HEK293 (cell line): ENCODE measurements around the gene STIM1.

Source experiments
- CTCF ChIA-PET: fragments of 350-600 bp; formaldehyde crosslinking; extraction: SDS; loops from one replicate; lab custom pipeline; 2021; ENCODE audit warnings: antibody characterized with exemption; lab: Yijun Ruan, JAX
- POLR2A ChIA-PET: fragments of 300-600 bp; formaldehyde crosslinking; extraction: SDS; loops from one replicate; lab custom pipeline; 2020; ENCODE audit warnings: antibody characterized with exemption, inconsistent platforms; lab: Yijun Ruan, JAX
- H3K27ac ChIP-seq: fragments of 200-500 bp; sonication (Bioruptor generic); 2 replicates; pipeline ENCODE4 v1.5.1; 2014; ENCODE audit warnings: low read depth, low read length, control low read depth, inconsistent platforms; ENCODE audit errors: extremely low read depth
- H3K36me3 ChIP-seq, 2 experiments: fragments of 200-500 bp in 1 of 2; sonication (Bioruptor generic) in 1 of 2; 1 replicate in 1 of 2; 2 replicates in 1 of 2; pipeline ENCODE4 v1.5.1; 2014 to 2017; ENCODE audit warnings: inconsistent platforms in 2 of 2, low read length in 2 of 2; ENCODE audit not compliant: control insufficient read depth in 2 of 2, insufficient read depth in 1 of 2
- H3K4me1 ChIP-seq: fragments of 200-500 bp; sonication (Bioruptor generic); 2 replicates; pipeline ENCODE4 v1.5.1; 2014; ENCODE audit warnings: mild to moderate bottlenecking, low read length, inconsistent platforms; ENCODE audit not compliant: control insufficient read depth, insufficient read depth
- H3K4me3 ChIP-seq: 2 replicates; pipeline ENCODE4 v1.5.1; 2011; ENCODE audit warnings: low read depth, mild to moderate bottlenecking, control low read depth, low read length, moderate library complexity
- H3K9me3 ChIP-seq: fragments of 200-500 bp; sonication (Bioruptor generic); 2 replicates; pipeline ENCODE4 v1.5.1; 2014; ENCODE audit warnings: low read depth, low read length, inconsistent platforms; ENCODE audit not compliant: control insufficient read depth, insufficient read depth
- ATF2 ChIP-seq: fragments of 450-650 bp; formaldehyde crosslinking; IDR thresholded peaks from 2 replicates; pipeline ENCODE4 v1.5.1; 2016; ENCODE audit warnings: missing biosample characterization, missing genetic modification characterization, low read depth
- MYNN ChIP-seq: fragments of 450-650 bp; formaldehyde crosslinking; IDR thresholded peaks from 2 replicates; pipeline ENCODE4 v1.5.1; 2016; ENCODE audit warnings: missing biosample characterization, missing genetic modification characterization, borderline replicate concordance
- OVOL3 ChIP-seq: fragments of 450-650 bp; formaldehyde crosslinking; IDR thresholded peaks from 2 replicates; pipeline ENCODE4 v1.5.1; 2016; ENCODE audit warnings: missing biosample characterization, missing genetic modification characterization
- ZBTB21 ChIP-seq: fragments of 450-650 bp; formaldehyde crosslinking; IDR thresholded peaks from 2 replicates; pipeline ENCODE4 v1.5.1; 2017; ENCODE audit warnings: missing biosample characterization, missing genetic modification characterization
- ZBTB49 ChIP-seq: fragments of 450-650 bp; formaldehyde crosslinking; IDR thresholded peaks from 2 replicates; pipeline ENCODE4 v1.5.1; 2016; ENCODE audit warnings: missing biosample characterization, missing genetic modification characterization, low read depth
- ZBTB8A ChIP-seq: fragments of 450-650 bp; formaldehyde crosslinking; IDR thresholded peaks from 2 replicates; pipeline ENCODE4 v1.5.1; 2016; ENCODE audit warnings: missing biosample characterization, missing genetic modification characterization
- ZNF10 ChIP-seq: fragments of 450-650 bp; formaldehyde crosslinking; IDR thresholded peaks from 2 replicates; pipeline ENCODE4 v1.5.1; 2017; ENCODE audit warnings: missing biosample characterization, missing genetic modification characterization
- ZNF121 ChIP-seq: fragments of 450-650 bp; formaldehyde crosslinking; IDR thresholded peaks from 2 replicates; pipeline ENCODE4 v1.5.1; 2016; ENCODE audit warnings: missing biosample characterization, missing genetic modification characterization
- ZNF132 ChIP-seq: fragments of 450-650 bp; formaldehyde crosslinking; IDR thresholded peaks from 2 replicates; pipeline ENCODE4 v1.5.1; 2017; ENCODE audit warnings: missing biosample characterization, missing genetic modification characterization, borderline replicate concordance
- ZNF157 ChIP-seq: fragments of 450-650 bp; formaldehyde crosslinking; IDR thresholded peaks from 2 replicates; pipeline ENCODE4 v1.5.1; 2016; ENCODE audit warnings: missing biosample characterization, missing genetic modification characterization
- ZNF202 ChIP-seq: fragments of 450-650 bp; formaldehyde crosslinking; IDR thresholded peaks from 2 replicates; pipeline ENCODE4 v1.5.1; 2016; ENCODE audit warnings: missing biosample characterization, missing genetic modification characterization, borderline replicate concordance
- ZNF239 ChIP-seq: fragments of 450-650 bp; formaldehyde crosslinking; IDR thresholded peaks from 2 replicates; pipeline ENCODE4 v1.5.1; 2016; ENCODE audit warnings: missing biosample characterization, missing genetic modification characterization
- ZNF280D ChIP-seq: fragments of 450-650 bp; formaldehyde crosslinking; IDR thresholded peaks from 2 replicates; pipeline ENCODE4 v1.5.1; 2016; ENCODE audit warnings: missing biosample characterization, missing genetic modification characterization
- ZNF350 ChIP-seq: fragments of 450-650 bp; formaldehyde crosslinking; IDR thresholded peaks from 2 replicates; pipeline ENCODE4 v1.5.0; 2017; ENCODE audit warnings: missing biosample characterization, mild to moderate bottlenecking, missing genetic modification characterization
- ZNF521 ChIP-seq: fragments of 450-650 bp; formaldehyde crosslinking; IDR thresholded peaks from 2 replicates; pipeline ENCODE4 v1.5.1; 2017; ENCODE audit warnings: missing biosample characterization, mild to moderate bottlenecking, missing genetic modification characterization
- ZNF596 ChIP-seq: fragments of 450-650 bp; IDR thresholded peaks from 2 replicates; pipeline ENCODE4 v1.5.0; 2018; ENCODE audit warnings: missing biosample characterization, mild to moderate bottlenecking, missing genetic modification characterization, moderate library complexity
- ZNF707 ChIP-seq: fragments of 450-650 bp; formaldehyde crosslinking; IDR thresholded peaks from 2 replicates; pipeline ENCODE4 v1.5.1; 2016; ENCODE audit warnings: missing biosample characterization, missing genetic modification characterization
- ZNF785 ChIP-seq: fragments of 450-650 bp; formaldehyde crosslinking; IDR thresholded peaks from 2 replicates; pipeline ENCODE4 v1.5.1; 2016; ENCODE audit warnings: missing biosample characterization, missing genetic modification characterization
- ZNF791 ChIP-seq: fragments of 450-650 bp; formaldehyde crosslinking; IDR thresholded peaks from 2 replicates; pipeline ENCODE4 v1.5.1; 2016; ENCODE audit warnings: missing biosample characterization, missing genetic modification characterization
- ZNF792 ChIP-seq: fragments of 450-650 bp; formaldehyde crosslinking; IDR thresholded peaks from 2 replicates; pipeline ENCODE4 v1.5.1; 2016; ENCODE audit warnings: missing biosample characterization, missing genetic modification characterization
- TF ChIP-seq, protein P1 (sequence below): fragments of 450-650 bp; formaldehyde crosslinking; IDR thresholded peaks from 2 replicates; pipeline ENCODE4 v1.5.1; 2017; ENCODE audit warnings: missing biosample characterization, missing genetic modification characterization

STIM1 gene

DNA sequence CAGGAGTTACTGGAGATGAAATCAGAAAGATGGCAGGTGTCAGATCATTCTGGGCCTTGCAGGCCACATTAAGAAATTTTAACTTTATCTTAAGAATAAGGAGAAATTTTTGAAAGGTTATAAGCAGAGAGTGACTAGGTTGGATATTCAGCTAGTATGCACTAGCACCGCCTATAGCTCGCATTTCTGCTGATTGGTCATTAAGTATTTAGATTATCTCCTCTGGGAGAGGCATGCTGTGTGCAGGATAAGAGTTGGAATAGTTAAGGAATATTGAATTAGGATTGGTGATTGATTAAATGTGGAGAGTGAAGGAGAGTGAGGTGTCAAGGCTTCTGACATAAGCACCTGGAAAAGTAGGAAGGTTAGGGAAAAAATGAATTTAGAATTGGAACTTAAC, 100.6 kb downstream of the STIM1 start:
- no peak overlapping the region for H3K4me3 ChIP-seq
- H3K9me3 ChIP-seq = no peaks in the 10 kb centered on the region
- CTCF ChIA-PET = interaction anchor here (0.7 to 1.4 kb wide), 2 partner anchors 101 to 116 kb away, joined by 4 read pairs; partner anchors contain the start of gene STIM1
- TF ChIP-seq ZNF280D (tag by site-specific recombination) = no peak
- TF ChIP-seq, all 188 proteins: peak for 0
- Histone ChIP-seq H3K36me3 (no peaks in the 10 kb centered on the region), H3K4me1 (no peaks in the 10 kb centered on the region), H3K27ac (no peak overlapping the region)
- POLR2A ChIA-PET = no interaction called here

- Histone ChIP-seq H3K9me3 (no peaks in the 10 kb centered on the region), H3K27ac (no peak overlapping the region), H3K36me3 (no peaks in the 10 kb centered on the region), H3K4me3 (no peak overlapping the region), H3K4me1 (no peaks in the 10 kb centered on the region)
- CTCF ChIA-PET = interaction anchor here (2.2 kb wide), 1 partner anchor 101 kb away, joined by 6 read pairs; the partner anchor contains the start of gene STIM1
- TF ChIP-seq ZBTB8A (tag by site-specific recombination) = no peak
- TF ChIP-seq ZNF239 = no peak
- TF ChIP-seq ZNF132 (tag by site-specific recombination) = no peak
- TF ChIP-seq ZNF350 (tag by site-specific recombination) = no peak
- no peak for TF ChIP-seq ZNF521 (tag by site-specific recombination)
- POLR2A ChIA-PET = no interaction called here
These were observed 101.3 kb downstream of the STIM1 start for GRCh38 chr11:3956748-3957147.

GRCh38 chr11:3957437-3957836, 102.0 kb downstream of the STIM1 start:
- ChIA-PET POLR2A (no interaction called here), CTCF (interaction anchor here (2.2 kb wide), 1 partner anchor 102 kb away, joined by 6 read pairs; the partner anchor contains the start of gene STIM1)
- Histone ChIP-seq H3K36me3 (no peaks in the 10 kb centered on the region), H3K4me3 (no peak overlapping the region), H3K4me1 (no peaks in the 10 kb centered on the region), H3K9me3 (no peaks in the 10 kb centered on the region), H3K27ac (no peak overlapping the region)
- TF ChIP-seq ZBTB21 (no peak), ZNF707 (no peak), ATF2 (no peak)

- no peaks in the 10 kb centered on the region for H3K4me1 ChIP-seq
- H3K4me3 ChIP-seq = no peak overlapping the region
- no peak overlapping the region for H3K27ac ChIP-seq
- ChIA-PET POLR2A (interaction anchor here (0.5 kb wide), 1 partner anchor 8 kb away, joined by 4 read pairs; no protein-coding TSS in a partner anchor), CTCF (interaction anchor here (0.6 to 2.2 kb wide), 4 partner anchors 10 to 103 kb away, joined by 3 to 6 read pairs (median 4); partner anchors contain the start of gene STIM1)
- no peaks in the 10 kb centered on the region for H3K9me3 ChIP-seq
- no peaks in the 10 kb centered on the region for H3K36me3 ChIP-seq
- TF ChIP-seq ZNF202 (tag by site-specific recombination) (no peak), ZNF121 (tag by site-specific recombination) (no peak), ZNF792 (tag by site-specific recombination) (no peak), ZNF10 (tag by site-specific recombination) (no peak), ZBTB49 (tag by site-specific recombination) (no peak), ZNF785 (tag by site-specific recombination) (no peak), ZNF157 (tag by site-specific recombination) (no peak), ZNF791 (tag by site-specific recombination) (no peak), MYNN (tag by site-specific recombination) (no peak), OVOL3 (tag by site-specific recombination) (no peak), ZNF596 (tag by site-specific recombination) (no peak)
- TF ChIP-seq, protein P1, sequence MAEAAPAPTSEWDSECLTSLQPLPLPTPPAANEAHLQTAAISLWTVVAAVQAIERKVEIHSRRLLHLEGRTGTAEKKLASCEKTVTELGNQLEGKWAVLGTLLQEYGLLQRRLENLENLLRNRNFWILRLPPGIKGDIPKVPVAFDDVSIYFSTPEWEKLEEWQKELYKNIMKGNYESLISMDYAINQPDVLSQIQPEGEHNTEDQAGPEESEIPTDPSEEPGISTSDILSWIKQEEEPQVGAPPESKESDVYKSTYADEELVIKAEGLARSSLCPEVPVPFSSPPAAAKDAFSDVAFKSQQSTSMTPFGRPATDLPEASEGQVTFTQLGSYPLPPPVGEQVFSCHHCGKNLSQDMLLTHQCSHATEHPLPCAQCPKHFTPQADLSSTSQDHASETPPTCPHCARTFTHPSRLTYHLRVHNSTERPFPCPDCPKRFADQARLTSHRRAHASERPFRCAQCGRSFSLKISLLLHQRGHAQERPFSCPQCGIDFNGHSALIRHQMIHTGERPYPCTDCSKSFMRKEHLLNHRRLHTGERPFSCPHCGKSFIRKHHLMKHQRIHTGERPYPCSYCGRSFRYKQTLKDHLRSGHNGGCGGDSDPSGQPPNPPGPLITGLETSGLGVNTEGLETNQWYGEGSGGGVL (tag by site-specific recombination) = no peak
These were observed 102.8 kb downstream of the STIM1 start for GRCh38 chr11:3958281-3958680.
